ENCODE results near the gene SLC24A1.
"Not testable (repeated sequence)": the region's sequence is repeated elsewhere in the genome, so short reads cannot be mapped to it uniquely, and the experiment has no call there.

Gene SLC24A1

DNA sequence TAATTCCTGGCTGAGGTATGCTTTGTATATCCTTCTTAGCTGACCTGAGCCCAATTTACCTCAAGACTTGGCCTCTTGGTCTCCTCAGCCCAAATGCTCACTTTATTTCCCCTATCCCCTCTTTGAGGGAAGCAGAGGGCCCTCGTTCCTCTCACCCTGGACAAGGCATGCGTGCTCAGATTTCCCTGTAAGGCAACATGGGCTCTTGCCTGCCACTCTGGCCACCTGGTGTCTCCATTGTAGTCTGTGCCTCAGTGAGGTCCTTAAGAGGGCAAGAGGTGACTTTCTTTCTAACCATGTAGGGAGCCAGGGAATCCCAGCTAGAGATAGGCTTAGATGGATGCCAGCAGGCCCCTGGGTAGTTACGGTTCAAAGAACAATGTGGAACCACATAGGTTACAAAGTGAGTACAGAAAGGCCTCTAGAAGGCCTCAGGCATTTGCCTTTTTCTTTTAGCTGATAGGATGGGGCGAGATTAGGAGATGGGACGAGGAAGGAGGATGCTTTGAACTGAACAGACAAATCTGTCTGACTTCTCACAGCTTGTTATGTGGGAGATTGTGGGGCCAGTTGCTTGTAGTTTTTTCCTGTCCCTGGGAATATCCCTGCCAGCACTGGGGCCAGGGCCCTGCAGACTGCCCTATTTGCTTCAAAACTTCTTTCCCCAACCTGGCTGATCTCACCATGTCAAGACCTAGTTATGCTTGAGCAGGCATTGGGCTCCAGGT is 9.7 kb upstream of the SLC24A1 start:
- Histone ChIP-seq H3K79me2 (ENCODE audit: control insufficient read depth, insufficient read depth, low read length) (peaks cover 11% of the 10 kb centered on the region), H3K27me3 (ENCODE audit: insufficient read depth, low read length, poor library complexity) (no peaks in the 10 kb centered on the region), H2BK120ac (ENCODE audit: low read depth, low read length) (no peak overlapping the region), H3K23ac (ENCODE audit: low read length) (no peak overlapping the region), H3K4me1 (ENCODE audit: control insufficient read depth, low read depth, low read length) (peaks cover 2% of the 10 kb centered on the region), H2AK5ac (ENCODE audit: low read length) (no peak overlapping the region), H2BK5ac (ENCODE audit: low read length) (no peak overlapping the region), H3K4me3 (ENCODE audit: low read length) (no peak overlapping the region), H4K8ac (ENCODE audit: low read depth, low read length) (no peak overlapping the region), H3K18ac (ENCODE audit: low read length) (no peak overlapping the region), H3K36me3 (ENCODE audit: control insufficient read depth, insufficient read depth, low read length) (peaks cover under 1% of the 10 kb centered on the region), H3K27ac (ENCODE audit: low read depth, low read length) (peak overlapping the region; percentile 95), H3K9ac (ENCODE audit: low read length) (peak overlapping the region; percentile 91), H2BK15ac (replicated peaks; ENCODE audit: low read depth) (no peak overlapping the region), H3K4ac (ENCODE audit: low read depth, low read length) (peak overlapping the region; percentile 45), H3K79me1 (ENCODE audit: low read length) (peaks cover 5% of the 10 kb centered on the region), H3K4me2 (ENCODE audit: low read length) (no peak overlapping the region), H3K56ac (ENCODE audit: low read length) (peak overlapping the region; percentile 94), H4K5ac (ENCODE audit: low read length) (peak overlapping the region; percentile 44)
- peak; percentile 38 for DNase-seq
- WGBS (ENCODE audit: extremely low coverage, insufficient coverage, low lambda C conversion rate): no CpG with 5 or more reads among the region's 5 CpGs

DNA sequence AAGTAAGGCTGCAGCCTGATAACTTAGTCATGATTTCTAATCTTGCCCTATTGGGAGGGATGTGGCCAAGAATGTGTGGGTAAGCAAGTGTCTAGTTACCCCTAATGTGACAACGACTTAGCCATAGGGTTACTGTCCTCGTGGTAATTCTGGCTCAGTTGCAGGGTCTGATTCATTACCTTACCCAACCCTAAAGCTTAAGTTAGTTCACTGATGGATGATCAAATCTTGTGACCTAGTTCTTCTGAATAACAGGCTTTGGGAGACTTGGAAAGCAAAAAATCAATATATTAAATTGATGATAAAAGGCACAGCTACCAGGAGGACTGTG is 9.2 kb upstream of the SLC24A1 start:
- peaks cover 3% of the 10 kb centered on the region for H3K79me1 ChIP-seq (ENCODE audit: low read length)
- no peak overlapping the region for H3K56ac ChIP-seq (ENCODE audit: low read length)
- H3K4me3 ChIP-seq (ENCODE audit: low read length): no peak overlapping the region
- H3K79me2 ChIP-seq (ENCODE audit: control insufficient read depth, insufficient read depth, low read length): peaks cover 9% of the 10 kb centered on the region
- H2BK5ac ChIP-seq (ENCODE audit: low read length): no peak overlapping the region
- no peak overlapping the region for H4K5ac ChIP-seq (ENCODE audit: low read length)
- H3K4me1 ChIP-seq (ENCODE audit: control insufficient read depth, low read depth, low read length): peaks cover 2% of the 10 kb centered on the region
- no peak overlapping the region for H2BK15ac ChIP-seq (replicated peaks; ENCODE audit: low read depth)
- H2BK120ac ChIP-seq (ENCODE audit: low read depth, low read length): no peak overlapping the region
- no peak overlapping the region for H3K23ac ChIP-seq (ENCODE audit: low read length)
- H3K27me3 ChIP-seq (ENCODE audit: insufficient read depth, low read length, poor library complexity): no peaks in the 10 kb centered on the region
- H3K27ac ChIP-seq (ENCODE audit: low read depth, low read length): no peak overlapping the region
- no peak overlapping the region for H3K4me2 ChIP-seq (ENCODE audit: low read length)
- H4K8ac ChIP-seq (ENCODE audit: low read depth, low read length): no peak overlapping the region
- no peak overlapping the region for H3K18ac ChIP-seq (ENCODE audit: low read length)
- no peak for DNase-seq
- no peak overlapping the region for H2AK5ac ChIP-seq (ENCODE audit: low read length)
- no CpG with 5 or more reads among the region's 2 CpGs for WGBS (ENCODE audit: extremely low coverage, insufficient coverage, low lambda C conversion rate)
- no peak overlapping the region for H3K4ac ChIP-seq (ENCODE audit: low read depth, low read length)
- H3K36me3 ChIP-seq (ENCODE audit: control insufficient read depth, insufficient read depth, low read length): no peaks in the 10 kb centered on the region
- H3K9ac ChIP-seq (ENCODE audit: low read length): peak overlapping the region; percentile 3

DNA sequence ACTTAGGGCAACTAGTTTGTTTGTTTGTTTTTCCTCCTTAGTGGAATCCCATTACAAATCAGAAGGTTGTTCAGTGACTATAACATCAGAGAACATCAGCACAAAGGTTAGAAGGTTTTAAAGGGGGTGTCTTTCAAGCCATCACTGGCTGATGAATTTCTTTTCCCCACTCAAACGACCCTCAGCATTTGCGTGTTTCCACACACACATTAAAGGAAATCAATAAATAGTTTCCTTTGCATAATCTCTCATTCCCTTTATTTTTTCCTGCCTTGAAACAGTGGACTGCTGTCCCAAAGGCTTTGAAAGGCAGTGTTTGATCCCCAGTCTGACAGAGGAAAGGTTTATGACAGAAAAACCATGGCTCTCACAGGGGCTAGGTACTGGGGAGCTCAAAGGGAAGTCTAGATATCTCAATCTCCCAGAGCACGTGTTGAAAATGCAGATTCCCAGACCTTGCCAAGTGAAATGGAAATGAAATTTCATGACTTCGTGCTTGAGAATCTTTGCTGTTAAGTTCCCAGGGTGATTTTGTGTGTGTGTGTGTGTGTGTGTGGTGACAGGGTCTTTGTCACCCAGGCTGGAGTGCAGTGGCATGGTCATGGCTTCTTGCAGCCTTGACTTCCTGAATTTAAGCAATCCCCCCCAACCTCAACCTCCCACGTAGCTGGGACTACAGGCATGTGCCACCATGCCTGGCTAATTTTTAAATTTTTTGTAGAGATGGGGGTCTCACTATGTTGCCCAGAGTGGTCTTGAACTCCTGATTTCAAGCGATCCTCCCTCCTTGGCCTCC is 8.6 kb upstream of the SLC24A1 start:
- WGBS (ENCODE audit: extremely low coverage, insufficient coverage, low lambda C conversion rate): no CpG with 5 or more reads among the region's 6 CpGs
- H3K18ac ChIP-seq (ENCODE audit: low read length): no peak overlapping the region
- no peak overlapping the region for H3K23ac ChIP-seq (ENCODE audit: low read length)
- H2BK120ac ChIP-seq (ENCODE audit: low read depth, low read length): no peak overlapping the region
- H3K9ac ChIP-seq (ENCODE audit: low read length): no peak overlapping the region
- no peak for DNase-seq
- peaks cover 9% of the 10 kb centered on the region for H3K79me2 ChIP-seq (ENCODE audit: control insufficient read depth, insufficient read depth, low read length)
- no peak overlapping the region for H2AK5ac ChIP-seq (ENCODE audit: low read length)
- H3K56ac ChIP-seq (ENCODE audit: low read length): no peak overlapping the region
- H2BK5ac ChIP-seq (ENCODE audit: low read length): no peak overlapping the region
- no peaks in the 10 kb centered on the region for H3K27me3 ChIP-seq (ENCODE audit: insufficient read depth, low read length, poor library complexity)
- no peaks in the 10 kb centered on the region for H3K36me3 ChIP-seq (ENCODE audit: control insufficient read depth, insufficient read depth, low read length)
- H3K4me2 ChIP-seq (ENCODE audit: low read length): no peak overlapping the region
- H4K8ac ChIP-seq (ENCODE audit: low read depth, low read length): no peak overlapping the region
- no peak overlapping the region for H3K4me3 ChIP-seq (ENCODE audit: low read length)
- H2BK15ac ChIP-seq (replicated peaks; ENCODE audit: low read depth): no peak overlapping the region
- H3K4ac ChIP-seq (ENCODE audit: low read depth, low read length): no peak overlapping the region
- peaks cover 3% of the 10 kb centered on the region for H3K79me1 ChIP-seq (ENCODE audit: low read length)
- peaks cover 2% of the 10 kb centered on the region for H3K4me1 ChIP-seq (ENCODE audit: control insufficient read depth, low read depth, low read length)
- no peak overlapping the region for H4K5ac ChIP-seq (ENCODE audit: low read length)
- H3K27ac ChIP-seq (ENCODE audit: low read depth, low read length): no peak overlapping the region

DNA sequence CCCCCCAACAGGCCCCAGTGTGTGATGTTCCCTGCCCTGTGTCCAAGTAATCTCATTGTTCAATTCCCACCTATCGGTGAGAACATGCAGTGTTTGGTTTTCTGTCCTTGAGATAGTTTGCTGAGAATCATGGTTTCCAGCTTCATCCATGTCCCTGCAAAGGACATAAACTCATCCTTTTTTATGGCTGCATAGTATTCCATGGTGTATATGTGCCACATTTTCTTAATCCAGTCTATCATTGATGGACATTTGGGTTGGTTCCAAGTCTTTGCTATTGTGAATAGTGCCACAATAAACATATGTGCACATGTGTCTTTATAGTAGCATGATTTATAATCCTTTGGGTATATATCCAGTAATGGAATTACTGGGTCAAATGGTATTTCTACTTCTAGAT is 5.9 kb upstream of the SLC24A1 start:
- not testable (repeated sequence) for H3K4me1 ChIP-seq (ENCODE audit: control insufficient read depth, low read depth, low read length); H3K56ac ChIP-seq (ENCODE audit: low read length); H3K27ac ChIP-seq (ENCODE audit: low read depth, low read length); H2BK5ac ChIP-seq (ENCODE audit: low read length); H2BK15ac ChIP-seq (replicated peaks; ENCODE audit: low read depth); H3K27me3 ChIP-seq (ENCODE audit: insufficient read depth, low read length, poor library complexity); H4K8ac ChIP-seq (ENCODE audit: low read depth, low read length); H3K4ac ChIP-seq (ENCODE audit: low read depth, low read length); H3K4me3 ChIP-seq (ENCODE audit: low read length); H3K18ac ChIP-seq (ENCODE audit: low read length); H3K36me3 ChIP-seq (ENCODE audit: control insufficient read depth, insufficient read depth, low read length); H3K23ac ChIP-seq (ENCODE audit: low read length); H3K9ac ChIP-seq (ENCODE audit: low read length); H3K79me1 ChIP-seq (ENCODE audit: low read length); DNase-seq; H3K79me2 ChIP-seq (ENCODE audit: control insufficient read depth, insufficient read depth, low read length); H2BK120ac ChIP-seq (ENCODE audit: low read depth, low read length); H3K4me2 ChIP-seq (ENCODE audit: low read length); H2AK5ac ChIP-seq (ENCODE audit: low read length); H4K5ac ChIP-seq (ENCODE audit: low read length)
- WGBS (ENCODE audit: extremely low coverage, insufficient coverage, low lambda C conversion rate): no CpG with 5 or more reads among the region's 1 CpG

DNA sequence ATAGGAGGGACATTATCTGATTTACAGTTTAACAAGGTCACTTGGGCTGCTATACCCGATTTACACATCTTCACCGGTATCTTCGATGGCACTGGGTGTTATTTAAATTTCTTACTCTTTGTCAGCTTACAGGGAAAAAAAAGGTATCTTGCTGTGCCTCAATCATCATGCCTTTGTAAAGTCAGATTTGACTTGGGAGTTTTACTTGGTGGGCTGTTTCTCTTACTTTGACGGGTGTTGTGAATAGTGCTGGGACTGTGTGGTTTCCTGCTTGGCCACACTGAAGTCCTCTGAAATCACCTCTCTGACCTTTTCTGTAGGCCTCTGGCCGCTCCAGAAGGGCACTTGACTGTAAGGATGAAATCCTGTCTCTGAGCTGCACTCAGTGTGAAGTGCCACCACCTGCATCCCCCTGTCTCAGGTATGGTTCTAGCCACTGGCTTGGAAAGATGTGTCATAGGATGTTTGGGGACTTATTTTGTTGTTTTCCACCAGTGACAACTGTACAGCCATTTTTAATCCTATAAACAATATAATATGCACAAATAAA is 3.1 kb upstream of the SLC24A1 start:
- Histone ChIP-seq H3K4me3 (ENCODE audit: low read length) (no peak overlapping the region), H3K4me2 (ENCODE audit: low read length) (no peak overlapping the region), H2BK120ac (ENCODE audit: low read depth, low read length) (no peak overlapping the region), H3K56ac (ENCODE audit: low read length) (no peak overlapping the region), H3K79me2 (ENCODE audit: control insufficient read depth, insufficient read depth, low read length) (no peaks in the 10 kb centered on the region), H3K4ac (ENCODE audit: low read depth, low read length) (no peak overlapping the region), H2BK15ac (replicated peaks; ENCODE audit: low read depth) (no peak overlapping the region), H3K79me1 (ENCODE audit: low read length) (no peaks in the 10 kb centered on the region), H4K5ac (ENCODE audit: low read length) (no peak overlapping the region), H3K36me3 (ENCODE audit: control insufficient read depth, insufficient read depth, low read length) (no peaks in the 10 kb centered on the region), H3K27me3 (ENCODE audit: insufficient read depth, low read length, poor library complexity) (no peaks in the 10 kb centered on the region), H2BK5ac (ENCODE audit: low read length) (no peak overlapping the region), H4K8ac (ENCODE audit: low read depth, low read length) (no peak overlapping the region), H3K23ac (ENCODE audit: low read length) (no peak overlapping the region), H3K9ac (ENCODE audit: low read length) (no peak overlapping the region), H2AK5ac (ENCODE audit: low read length) (no peak overlapping the region), H3K4me1 (ENCODE audit: control insufficient read depth, low read depth, low read length) (no peaks in the 10 kb centered on the region), H3K18ac (ENCODE audit: low read length) (no peak overlapping the region), H3K27ac (ENCODE audit: low read depth, low read length) (no peak overlapping the region)
- DNase-seq: no peak
- WGBS (ENCODE audit: extremely low coverage, insufficient coverage, low lambda C conversion rate): no CpG with 5 or more reads among the region's 5 CpGs
